Measurements from ENCODE around the gene DRD3.

DNA sequence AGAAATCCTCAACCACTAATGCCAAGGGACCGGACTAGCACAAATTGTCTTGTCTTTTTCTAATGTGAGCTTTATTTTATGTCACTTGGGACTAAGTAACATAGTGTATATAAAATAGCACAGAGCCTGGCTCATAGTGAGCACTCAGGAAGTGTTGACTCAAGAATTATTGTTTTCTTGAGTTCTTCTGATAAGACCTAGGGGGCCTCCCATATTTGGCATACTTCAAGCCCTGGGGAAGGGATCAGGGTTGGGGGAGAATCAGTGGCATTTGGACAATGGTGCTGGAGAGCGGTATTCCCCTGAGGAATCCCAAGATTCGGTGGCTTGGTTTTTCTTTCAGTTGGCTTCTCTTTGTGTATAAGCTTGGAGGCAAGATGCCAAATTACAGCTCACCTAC lies 39.2 kb upstream of the DRD3 start:
- TF ChIP-seq BCL11A (IDR thresholded peaks at IDR 0.05; ENCODE audit: low read depth in 2 of 2, low read length in 2 of 2) (no peak), EZH2 (IDR thresholded peaks at IDR 0.05; ENCODE audit: low read depth, low read length, severe bottlenecking) (no peak), TAF1 (IDR thresholded peaks at IDR 0.05; ENCODE audit: low read depth, low read length) (no peak), POLR2A (IDR thresholded peaks at IDR 0.05; ENCODE audit: control extremely low read depth in 1 of 2, low read depth in 2 of 2, low read length in 2 of 2) (no peak), EP300 (IDR thresholded peaks at IDR 0.05; ENCODE audit: borderline replicate concordance in 1 of 2, low read depth in 2 of 2, low read length in 2 of 2) (no peak), RAD21 (IDR thresholded peaks at IDR 0.05 in 1 of 2, conservative IDR thresholded peaks at IDR 0.05 in 1 of 2; ENCODE audit: low read depth in 2 of 2, low read length in 2 of 2) (no peak), POLR2AphosphoS5 (IDR thresholded peaks at IDR 0.05; ENCODE audit: low read depth, low read length) (no peak), KDM1A (IDR thresholded peaks at IDR 0.05; ENCODE audit: borderline replicate concordance, low read length) (no peak), FOSL1 (IDR thresholded peaks at IDR 0.05; ENCODE audit: insufficient read depth, low read depth, low read length) (no peak), YY1 (IDR thresholded peaks at IDR 0.05; ENCODE audit: low read depth, low read length) (no peak)
- TF ChIP-seq, protein P1, sequence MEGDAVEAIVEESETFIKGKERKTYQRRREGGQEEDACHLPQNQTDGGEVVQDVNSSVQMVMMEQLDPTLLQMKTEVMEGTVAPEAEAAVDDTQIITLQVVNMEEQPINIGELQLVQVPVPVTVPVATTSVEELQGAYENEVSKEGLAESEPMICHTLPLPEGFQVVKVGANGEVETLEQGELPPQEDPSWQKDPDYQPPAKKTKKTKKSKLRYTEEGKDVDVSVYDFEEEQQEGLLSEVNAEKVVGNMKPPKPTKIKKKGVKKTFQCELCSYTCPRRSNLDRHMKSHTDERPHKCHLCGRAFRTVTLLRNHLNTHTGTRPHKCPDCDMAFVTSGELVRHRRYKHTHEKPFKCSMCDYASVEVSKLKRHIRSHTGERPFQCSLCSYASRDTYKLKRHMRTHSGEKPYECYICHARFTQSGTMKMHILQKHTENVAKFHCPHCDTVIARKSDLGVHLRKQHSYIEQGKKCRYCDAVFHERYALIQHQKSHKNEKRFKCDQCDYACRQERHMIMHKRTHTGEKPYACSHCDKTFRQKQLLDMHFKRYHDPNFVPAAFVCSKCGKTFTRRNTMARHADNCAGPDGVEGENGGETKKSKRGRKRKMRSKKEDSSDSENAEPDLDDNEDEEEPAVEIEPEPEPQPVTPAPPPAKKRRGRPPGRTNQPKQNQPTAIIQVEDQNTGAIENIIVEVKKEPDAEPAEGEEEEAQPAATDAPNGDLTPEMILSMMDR (IDR thresholded peaks at IDR 0.05; ENCODE audit: control extremely low read depth in 1 of 3, insufficient read depth in 1 of 3, low read depth in 1 of 3, low read length in 3 of 3), result no peak
